Activated naive CD4-positive, alpha-beta T cell treated with anti-CD3 and anti-CD28 coated beads for 36 hours (primary cell): ENCODE data around the gene OGG1. TPM values are rescaled to one million over a fixed set of nuclear protein-coding genes. Genes with fewer than 3 reads are reported as not detected.
"Not testable (repeated sequence)": the region's sequence is repeated elsewhere in the genome, so short reads cannot be mapped to it uniquely, and the experiment has no call there.

ENCODE experiments used
- CTCF ChIA-PET: fragments of 350-600 bp; sonication (Branson Sonifier 250); formaldehyde crosslinking; loops from one replicate; lab custom pipeline; 2021; ENCODE audit warnings: antibody characterized with exemption; lab: Charles Lee
- DNase-seq: peaks from one replicate; pipeline ENCODE4 v3.0.0-alpha.2; 2020
- H3K27ac Mint-ChIP-seq: one replicate; pipeline ENCODE4 v1.8.0; 2021; ENCODE audit warnings: mild to moderate bottlenecking, mixed read lengths
- H3K27me3 Mint-ChIP-seq: one replicate; pipeline ENCODE4 v1.8.0; 2021; ENCODE audit warnings: low read depth, mixed read lengths
- H3K36me3 Mint-ChIP-seq: one replicate; pipeline ENCODE4 v1.8.0; 2021; ENCODE audit warnings: low read depth, mixed read lengths
- H3K4me1 Mint-ChIP-seq: one replicate; pipeline ENCODE4 v1.8.0; 2021; ENCODE audit warnings: low read depth, mixed read lengths
- H3K4me3 Mint-ChIP-seq: one replicate; pipeline ENCODE4 v1.8.0; 2021; ENCODE audit warnings: mild to moderate bottlenecking, moderate library complexity, mixed read lengths
- H3K9me3 Mint-ChIP-seq: one replicate; pipeline ENCODE4 v1.8.0; 2021; ENCODE audit warnings: mixed read lengths
- intact Hi-C: fragments of 100-400 bp; cut with micrococcal nuclease; formaldehyde crosslinking; loops from one replicate; pipeline ENCODE4 v1.15.1; 2023
- total RNA-seq, 2 experiments: library from RNA; stranded (reverse); gene quantifications; one replicate each; pipeline ENCODE4 v1.2.3, GENCODE V29; 2021

Gene OGG1
- total RNA-seq, 2 experiments from 2014 or later = 26.1 to 28.5 TPM

DNA sequence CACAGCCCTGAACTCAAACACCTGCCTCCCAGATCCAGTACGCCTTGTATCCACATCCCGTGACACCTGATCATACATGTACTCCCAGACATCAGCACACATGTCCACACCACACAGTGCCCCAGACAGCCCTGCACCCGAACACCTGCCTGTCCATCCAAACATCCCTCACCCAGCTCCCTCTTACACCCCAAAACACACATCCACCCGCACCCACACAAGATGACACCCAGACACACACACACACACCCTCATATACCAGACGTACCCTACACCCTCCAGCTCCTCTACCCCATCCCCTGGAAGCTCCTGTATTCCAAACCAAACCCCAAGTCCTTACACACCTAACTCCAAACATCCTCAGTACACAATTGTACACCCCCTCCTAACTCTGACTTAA, 19.3 kb downstream of the OGG1 start:
- Mint-ChIP-seq H3K27ac (peak overlapping the region; percentile 0), H3K9me3 (no peaks in the 10 kb centered on the region), H3K4me3 (peak overlapping the region; percentile 75), H3K4me1 (peaks cover 15% of the 10 kb centered on the region), H3K36me3 (no peaks in the 10 kb centered on the region), H3K27me3 (no peaks in the 10 kb centered on the region)
- intact Hi-C loops = loop anchor here (1.0 kb wide), 1 partner anchor 9 kb away; no protein-coding TSS in a partner anchor
- CTCF ChIA-PET = interaction anchor here (0.6 to 1.6 kb wide), 5 partner anchors 9 to 111 kb away, joined by 3 to 4 read pairs (median 3); no protein-coding TSS in a partner anchor
- no peak for DNase-seq

DNA sequence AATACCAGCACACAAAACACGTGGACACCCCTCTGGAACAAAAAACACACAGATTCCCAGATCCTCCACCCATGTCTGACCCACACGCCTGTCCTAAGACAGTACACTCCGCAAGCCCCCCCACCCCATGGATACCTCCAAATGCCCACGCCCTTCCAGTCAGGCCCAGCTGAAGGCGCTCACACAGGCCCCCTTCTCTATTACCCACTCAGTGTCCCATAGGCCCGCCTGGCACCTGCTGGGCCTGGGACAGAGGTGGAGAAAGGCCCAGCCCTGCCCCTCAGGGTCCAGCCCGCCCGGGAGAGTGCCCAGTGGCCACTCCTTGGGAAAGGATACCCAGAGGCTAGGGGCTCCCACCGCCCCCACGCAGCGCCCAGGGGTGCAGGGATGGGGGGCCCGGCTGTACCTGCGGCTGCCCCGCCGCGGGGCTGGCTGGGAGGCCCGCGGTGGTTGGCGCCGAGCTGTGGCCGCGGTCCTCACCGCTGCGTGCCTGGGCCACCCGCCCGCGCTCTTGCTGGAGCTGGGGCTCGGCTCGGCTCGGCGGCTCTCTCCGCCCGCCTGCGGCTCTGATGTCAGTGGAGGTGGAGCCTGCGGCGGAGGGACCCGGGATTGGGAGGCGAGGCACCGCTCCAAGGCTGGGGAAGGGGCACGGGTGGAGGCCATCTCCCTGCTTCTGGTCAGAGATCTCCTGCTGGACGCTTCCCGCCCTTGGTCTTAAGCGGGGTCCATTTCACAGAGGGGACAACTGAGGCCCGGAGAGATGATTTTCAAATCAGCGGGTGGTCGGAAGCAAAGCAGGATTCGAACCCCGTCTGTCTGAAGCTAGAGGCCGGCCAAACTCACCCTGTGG, 19.9 kb downstream of the OGG1 start, which contains the start of gene CAMK1:
CAMK1 (minus strand) TSS at position 522 of the 850 bp plus-strand sequence. CDS start 2,198 bp downstream, outside the sequence.
- intact Hi-C loops = loop anchor here (1.0 kb wide), 1 partner anchor 9 kb away; no protein-coding TSS in a partner anchor

DNA sequence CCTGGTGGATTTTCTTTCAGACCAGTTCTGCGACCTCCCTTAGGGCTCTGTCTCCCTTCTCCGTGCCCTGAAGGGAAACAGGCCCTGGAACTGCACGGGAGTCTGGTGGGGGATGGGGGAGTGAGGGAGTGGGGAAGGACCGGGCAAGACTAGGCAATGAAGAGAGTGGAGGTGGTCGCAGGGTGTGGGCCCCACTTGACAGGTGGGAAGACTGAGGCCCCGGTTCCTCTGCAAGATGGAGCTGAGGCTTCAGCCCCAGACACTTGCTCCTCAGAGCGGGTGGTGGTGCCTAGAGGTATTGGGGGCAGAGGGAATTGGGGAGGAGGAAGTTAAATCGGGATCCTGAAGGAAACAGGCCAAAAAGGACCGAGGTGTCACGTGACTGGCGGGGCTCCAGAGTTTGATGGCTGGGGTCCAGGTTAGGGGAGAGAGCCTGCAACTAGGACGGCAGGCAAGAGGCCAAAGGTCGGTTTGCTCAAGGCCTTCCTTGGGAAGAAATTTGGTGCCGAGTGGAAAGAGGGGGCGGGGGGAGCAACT, 20.6 kb downstream of the OGG1 start:
- no peaks in the 10 kb centered on the region for H3K27me3 Mint-ChIP-seq
- CTCF ChIA-PET = interaction anchor here (1.6 kb wide), 1 partner anchor 38 kb away, joined by 4 read pairs; no protein-coding TSS in a partner anchor
- H3K4me3 Mint-ChIP-seq = peak overlapping the region; percentile 67
- H3K36me3 Mint-ChIP-seq = no peaks in the 10 kb centered on the region
- no peaks in the 10 kb centered on the region for H3K9me3 Mint-ChIP-seq
- H3K4me1 Mint-ChIP-seq = peaks cover 15% of the 10 kb centered on the region
- no peak for DNase-seq
- no peak overlapping the region for H3K27ac Mint-ChIP-seq
- intact Hi-C loops = no loop called here

More for the DNA sequence above, 19.9 kb downstream of the OGG1 start, which contains the start of gene CAMK1:
- peak; percentile 79 for DNase-seq
- CTCF ChIA-PET = interaction anchor here (0.6 to 1.6 kb wide), 5 partner anchors 8 to 112 kb away, joined by 3 to 4 read pairs (median 3); no protein-coding TSS in a partner anchor
- Mint-ChIP-seq H3K27me3 (no peaks in the 10 kb centered on the region), H3K27ac (peak within 1 kb of the TSS; percentile 0), H3K9me3 (no peaks in the 10 kb centered on the region), H3K4me3 (peak within 1 kb of the TSS; percentile 75), H3K36me3 (no peaks in the 10 kb centered on the region), H3K4me1 (peaks cover 15% of the 10 kb centered on the region)

DNA sequence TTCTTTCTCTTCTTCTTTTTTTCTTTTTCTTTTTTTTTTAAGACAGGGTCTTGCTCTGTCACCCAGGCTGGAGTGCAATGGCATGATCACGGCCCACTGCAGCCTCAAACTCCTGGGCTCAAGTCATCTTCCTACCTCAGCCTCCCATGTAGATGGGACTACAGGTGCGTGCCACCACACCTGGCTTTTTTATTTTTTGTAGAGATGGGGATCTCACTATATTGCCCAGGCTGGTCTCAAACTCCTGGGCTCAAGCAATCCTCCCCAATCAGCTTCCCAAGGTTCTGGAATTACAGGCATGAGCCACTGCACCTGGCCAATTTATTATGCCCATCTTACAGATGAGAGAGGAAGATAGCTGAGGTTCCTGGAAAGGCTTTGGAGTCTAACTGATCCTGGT, 21.3 kb downstream of the OGG1 start:
- DNase-seq, H3K4me3 Mint-ChIP-seq, H3K9me3 Mint-ChIP-seq, H3K27me3 Mint-ChIP-seq, intact Hi-C loops, H3K36me3 Mint-ChIP-seq, H3K27ac Mint-ChIP-seq: not testable (repeated sequence)
- CTCF ChIA-PET = interaction anchor here (0.6 kb wide), 1 partner anchor 18 kb away, joined by 3 read pairs; no protein-coding TSS in a partner anchor
- H3K4me1 Mint-ChIP-seq = peaks cover 17% of the 10 kb centered on the region

DNA sequence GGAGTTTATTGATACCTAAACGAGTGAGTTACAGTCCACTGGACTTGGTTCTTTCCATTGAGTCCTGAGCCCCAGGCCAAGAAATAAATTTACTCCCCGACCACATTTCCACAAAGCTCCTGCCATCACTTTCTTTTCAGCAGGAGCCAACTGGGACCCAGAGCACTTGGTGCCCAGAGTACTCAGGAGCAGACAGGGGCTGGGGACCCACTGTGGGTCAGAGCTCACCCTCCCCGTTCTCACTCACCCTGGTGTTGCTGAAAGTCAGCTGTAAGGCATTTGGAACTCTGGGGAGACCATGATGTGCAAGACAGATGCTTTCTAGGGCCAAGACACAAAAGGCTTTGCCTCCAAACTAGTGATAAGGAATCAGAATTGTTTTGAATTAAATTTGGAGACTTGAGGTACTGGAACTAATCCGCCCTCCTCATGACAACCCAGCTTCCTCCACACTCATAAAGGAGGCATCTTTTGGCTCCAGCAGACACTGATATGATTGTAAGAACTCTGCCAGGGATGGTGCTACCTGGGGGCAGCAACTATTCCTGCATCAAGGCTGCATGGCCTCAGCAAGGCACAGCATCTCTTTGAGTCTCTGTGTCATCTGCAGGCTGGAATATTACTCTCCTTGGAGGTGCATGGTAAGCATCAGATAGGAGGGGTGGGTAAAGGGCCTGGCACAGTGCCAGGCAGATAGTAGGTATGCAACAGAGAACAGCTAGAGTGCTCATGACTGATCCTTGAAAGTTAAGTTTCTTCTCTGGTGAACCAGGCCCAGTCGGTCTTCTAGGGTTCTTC, 27.3 kb downstream of the OGG1 start:
- intact Hi-C loops = no loop called here
- Mint-ChIP-seq H3K27me3 (no peaks in the 10 kb centered on the region), H3K27ac (peak overlapping the region; percentile 91), H3K4me1 (peaks cover 52% of the 10 kb centered on the region), H3K4me3 (peak overlapping the region; percentile 11), H3K36me3 (peaks cover 13% of the 10 kb centered on the region), H3K9me3 (no peaks in the 10 kb centered on the region)
- CTCF ChIA-PET = interaction anchor here (0.6 to 2.4 kb wide), 7 partner anchors 8 to 356 kb away, joined by 3 to 7 read pairs (median 4); partner anchors contain the start of genes CAMK1 and OGG1
- DNase-seq = peak; percentile 40

DNA sequence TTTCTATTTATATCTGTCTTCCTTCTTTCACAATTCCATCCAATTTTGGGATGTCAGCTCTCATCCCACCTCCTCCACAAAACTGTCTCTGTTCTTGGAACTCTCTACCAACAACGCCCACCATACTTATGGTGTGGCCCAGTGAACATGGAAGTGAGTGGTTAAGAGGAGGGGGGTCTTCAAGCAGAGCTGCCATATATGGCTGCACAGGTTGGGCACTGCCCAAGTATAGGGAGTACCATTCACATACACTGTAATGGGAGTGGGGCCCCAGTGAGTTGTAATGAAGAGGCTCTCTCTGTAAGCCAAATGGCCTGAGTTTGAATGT, 27.9 kb downstream of the OGG1 start:
- DNase-seq = peak; percentile 44
- no peaks in the 10 kb centered on the region for H3K27me3 Mint-ChIP-seq
- H3K27ac Mint-ChIP-seq = peak overlapping the region; percentile 91
- CTCF ChIA-PET = interaction anchor here (1.0 to 2.4 kb wide), 5 partner anchors 8 to 28 kb away, joined by 3 to 7 read pairs (median 6); partner anchors contain the start of genes ARPC4, CAMK1, OGG1 and TADA3
- intact Hi-C loops = loop anchor here (1.0 to 2.0 kb wide), 8 partner anchors 8 to 423 kb away; partner anchors contain the start of genes BRPF1, CAMK1, JAGN1 and TADA3
- peak overlapping the region; percentile 11 for H3K4me3 Mint-ChIP-seq
- H3K4me1 Mint-ChIP-seq = peaks cover 52% of the 10 kb centered on the region
- no peaks in the 10 kb centered on the region for H3K9me3 Mint-ChIP-seq
- H3K36me3 Mint-ChIP-seq = peaks cover 14% of the 10 kb centered on the region

DNA sequence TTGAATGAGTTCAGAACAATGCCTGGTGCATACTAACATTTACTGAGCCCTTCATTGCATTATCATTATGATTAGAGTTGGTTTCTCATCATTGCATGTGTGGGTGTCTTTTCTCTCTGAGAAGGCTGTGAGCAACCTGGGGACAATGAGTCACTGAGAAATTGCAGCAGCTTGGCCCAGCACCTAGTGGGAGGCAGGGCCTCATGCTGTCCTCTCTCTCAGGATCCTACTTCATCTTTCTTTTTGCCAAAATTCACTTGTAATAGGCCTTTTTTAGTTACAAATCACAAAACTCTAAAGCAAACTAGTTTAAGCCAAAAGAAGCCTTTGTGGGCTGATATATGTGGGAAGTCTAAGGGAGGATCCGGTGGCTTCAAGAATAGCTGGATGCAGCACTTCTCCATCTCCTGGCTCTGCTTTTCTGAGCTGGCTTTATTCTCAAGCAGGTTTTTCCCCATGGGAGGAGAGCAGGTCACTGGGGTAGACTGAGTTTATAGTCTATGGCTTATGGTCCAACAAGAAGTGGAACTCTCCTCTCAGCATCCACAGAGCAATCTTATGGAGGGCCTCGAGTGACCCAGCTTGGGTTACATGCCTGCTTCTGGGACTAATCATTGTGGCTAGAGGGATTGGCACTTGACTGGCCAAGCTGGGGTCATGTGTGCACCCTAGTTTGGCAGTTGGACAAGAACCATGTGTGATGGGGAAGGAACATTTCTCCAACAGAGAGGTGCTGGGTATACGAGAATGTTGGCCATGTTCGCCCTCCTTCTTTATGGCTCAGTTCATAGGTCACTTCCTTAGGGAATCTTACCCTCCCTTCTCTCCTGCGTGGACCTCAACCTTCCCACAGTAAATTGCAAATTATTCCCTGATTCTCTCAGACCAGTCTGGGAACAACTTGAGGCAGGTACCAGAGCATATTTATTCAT, 28.7 kb downstream of the OGG1 start:
- no peaks in the 10 kb centered on the region for H3K27me3 Mint-ChIP-seq

DNA sequence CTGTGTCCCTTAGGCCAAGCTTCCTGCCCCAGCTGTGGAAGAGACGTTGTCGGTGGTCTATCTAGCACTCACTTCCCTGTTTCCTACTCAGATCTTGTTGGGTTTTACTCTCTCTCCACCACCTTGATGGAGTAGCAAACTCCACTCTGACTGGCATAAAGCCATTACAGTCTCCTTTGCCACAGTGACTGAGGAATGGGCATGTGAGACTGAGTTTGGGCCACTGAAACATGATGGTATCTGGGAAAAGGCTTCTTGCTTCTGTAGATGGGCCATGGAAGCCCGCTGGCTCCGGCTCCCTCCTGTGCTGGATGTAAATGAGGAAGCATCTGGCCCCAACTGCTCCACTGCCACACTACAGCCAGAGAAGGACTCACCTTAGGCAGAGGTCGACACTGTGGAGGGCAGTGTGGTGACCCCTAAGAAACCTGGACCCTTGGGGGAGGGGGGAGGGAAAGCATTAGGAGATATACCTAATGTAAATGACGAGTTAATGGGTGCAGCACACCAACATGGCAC, 29.4 kb downstream of the OGG1 start:
- CTCF ChIA-PET = interaction anchor here (0.9 to 1.8 kb wide), 2 partner anchors 9 to 276 kb away, joined by 4 to 6 read pairs; no protein-coding TSS in a partner anchor
- DNase-seq = no peak
- Mint-ChIP-seq H3K9me3 (no peaks in the 10 kb centered on the region), H3K4me3 (no peak overlapping the region), H3K27me3 (no peaks in the 10 kb centered on the region), H3K4me1 (peaks cover 56% of the 10 kb centered on the region), H3K27ac (peak overlapping the region; percentile 91), H3K36me3 (peaks cover 23% of the 10 kb centered on the region)
- intact Hi-C loops = loop anchor here (2.0 kb wide), 1 partner anchor 414 kb away; no protein-coding TSS in a partner anchor

More for the DNA sequence above, 28.7 kb downstream of the OGG1 start:
- H3K4me3 Mint-ChIP-seq = peak overlapping the region; percentile 27
- no peaks in the 10 kb centered on the region for H3K9me3 Mint-ChIP-seq
- peak; percentile 86 for DNase-seq
- H3K27ac Mint-ChIP-seq = peak overlapping the region; percentile 91
- CTCF ChIA-PET = interaction anchor here (0.6 to 2.4 kb wide), 9 partner anchors 8 to 562 kb away, joined by 3 to 7 read pairs (median 4); partner anchors contain the start of genes ARPC4, CAMK1, OGG1 and TADA3
- H3K4me1 Mint-ChIP-seq = peaks cover 56% of the 10 kb centered on the region
- H3K36me3 Mint-ChIP-seq = peaks cover 17% of the 10 kb centered on the region
- intact Hi-C loops = loop anchor here (1.0 to 2.0 kb wide), 8 partner anchors 9 to 424 kb away; partner anchors contain the start of genes BRPF1, CAMK1, JAGN1 and TADA3

DNA sequence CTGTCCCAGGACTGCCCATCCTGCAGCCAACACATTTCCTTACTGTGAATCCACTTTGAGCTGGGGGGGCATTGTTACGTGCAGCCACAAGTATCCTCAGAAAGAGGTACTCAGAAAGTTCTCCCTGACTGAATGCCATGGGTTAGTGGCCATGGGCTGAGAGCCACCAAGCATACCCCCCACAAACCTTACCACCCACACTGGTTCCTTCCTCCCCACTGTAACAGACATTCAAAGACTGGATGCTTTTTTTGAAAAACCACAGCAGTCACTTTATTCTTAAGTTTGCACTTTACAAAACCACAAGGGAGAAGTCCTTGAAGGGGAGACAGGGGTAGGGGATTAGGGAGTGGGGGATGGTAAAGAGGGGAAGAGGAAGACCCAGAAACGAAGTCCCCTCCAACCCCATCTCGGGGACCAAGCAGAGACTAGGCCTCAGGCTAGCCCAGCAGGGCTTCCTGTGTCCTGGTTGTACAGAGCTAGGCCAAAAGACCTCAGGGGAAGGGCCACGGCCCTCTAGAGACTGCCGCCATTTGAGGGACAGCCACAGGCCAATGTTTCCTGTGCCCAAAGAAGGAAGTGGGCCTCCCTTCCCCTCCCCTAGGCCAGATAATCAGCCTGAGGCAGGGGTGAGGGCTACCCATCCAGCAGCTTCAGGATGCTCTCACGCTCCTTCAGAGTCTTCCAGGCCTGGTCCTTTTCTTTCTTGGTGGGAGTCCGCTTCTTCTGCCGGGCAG, 30.1 kb downstream of the OGG1 start:
- Mint-ChIP-seq H3K36me3 (peaks cover 26% of the 10 kb centered on the region), H3K9me3 (no peaks in the 10 kb centered on the region), H3K27me3 (no peaks in the 10 kb centered on the region), H3K27ac (peak overlapping the region; percentile 91), H3K4me3 (no peak overlapping the region), H3K4me1 (peaks cover 56% of the 10 kb centered on the region)
- CTCF ChIA-PET = interaction anchor here (0.7 to 1.5 kb wide), 3 partner anchors 11 to 275 kb away, joined by 3 to 7 read pairs (median 4); no protein-coding TSS in a partner anchor
- DNase-seq = peak; percentile 47
- intact Hi-C loops = loop anchor here (2.0 kb wide), 1 partner anchor 413 kb away; no protein-coding TSS in a partner anchor

DNA sequence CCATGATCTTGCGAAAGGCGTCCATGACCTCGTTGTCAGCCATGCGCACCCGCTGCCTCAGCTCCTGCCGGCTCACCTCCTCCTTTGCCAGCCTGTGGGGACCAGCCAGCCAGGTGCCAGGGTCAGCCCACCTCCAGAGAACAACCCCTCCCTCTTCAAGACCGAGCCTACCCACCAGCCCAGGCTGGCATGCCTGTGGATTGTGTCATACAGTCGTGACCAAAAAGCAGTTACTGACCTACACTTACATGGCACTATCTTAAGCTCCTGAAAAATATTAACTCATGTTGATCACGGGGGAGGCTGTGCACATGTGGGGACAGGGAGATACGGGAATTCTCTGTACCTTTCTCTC, 30.7 kb downstream of the OGG1 start:
- CTCF ChIA-PET = interaction anchor here (1.0 to 1.5 kb wide), 3 partner anchors 11 to 152 kb away, joined by 3 to 7 read pairs (median 4); partner anchors contain the start of gene ARPC4
- intact Hi-C loops = no loop called here
- H3K27ac Mint-ChIP-seq = peak overlapping the region; percentile 91
- peaks cover 30% of the 10 kb centered on the region for H3K36me3 Mint-ChIP-seq
- no peak for DNase-seq
- no peak overlapping the region for H3K4me3 Mint-ChIP-seq
- H3K4me1 Mint-ChIP-seq = peaks cover 56% of the 10 kb centered on the region
- H3K27me3 Mint-ChIP-seq = no peaks in the 10 kb centered on the region
- H3K9me3 Mint-ChIP-seq = no peaks in the 10 kb centered on the region
